RWPE2 (cell line): ENCODE results near the gene HNRNPDL.

Experiments
- ATAC-seq: fragments of 200-7000 bp; cut with Tn5 transposase; 3 replicates; pipeline ENCODE4 v1.9.1; 2021; ENCODE audit warnings: low read depth
- DNase-seq: peaks from one replicate; pipeline ENCODE4 v3.0.0-alpha.2; 2020; ENCODE audit warnings: low spot score
- H3K27ac ChIP-seq: fragments of 450-650 bp; 2 replicates; pipeline ENCODE4 v1.5.1; 2017; ENCODE audit warnings: mild to moderate bottlenecking; ENCODE audit not compliant: poor library complexity, severe bottlenecking
- H3K27me3 ChIP-seq: fragments of 250-450 bp; sonication (Bioruptor Pico); 2 replicates; pipeline ENCODE4 v1.5.1; 2021; ENCODE audit warnings: mild to moderate bottlenecking, moderate library complexity; ENCODE audit not compliant: insufficient read depth, poor library complexity, severe bottlenecking
- H3K36me3 ChIP-seq: fragments of 250-450 bp; sonication (Bioruptor Pico); 2 replicates; pipeline ENCODE4 v1.5.1; 2020; ENCODE audit warnings: low read depth, mild to moderate bottlenecking, moderate library complexity
- H3K4me1 ChIP-seq: fragments of 250-450 bp; sonication (Bioruptor Pico); 2 replicates; pipeline ENCODE4 v1.5.1; 2021; ENCODE audit warnings: mild to moderate bottlenecking, moderate library complexity; ENCODE audit not compliant: insufficient read depth, poor library complexity, severe bottlenecking
- H3K4me3 ChIP-seq: fragments of 250-450 bp; sonication (Bioruptor Pico); 2 replicates; pipeline ENCODE4 v1.5.1; 2021; ENCODE audit warnings: mild to moderate bottlenecking, moderate library complexity; ENCODE audit not compliant: severe bottlenecking
- H3K9me3 ChIP-seq: fragments of 250-450 bp; sonication (Bioruptor Pico); 2 replicates; pipeline ENCODE4 v1.5.1; 2021; ENCODE audit warnings: mild to moderate bottlenecking, moderate library complexity; ENCODE audit not compliant: severe bottlenecking
- TF ChIP-seq, protein P1 (sequence below): fragments of 450-650 bp; IDR thresholded peaks from one replicate; pipeline ENCODE4 v1.5.1; 2017; ENCODE audit warnings: mild to moderate bottlenecking, moderate library complexity; ENCODE audit not compliant: poor library complexity, severe bottlenecking

HNRNPDL gene

DNA sequence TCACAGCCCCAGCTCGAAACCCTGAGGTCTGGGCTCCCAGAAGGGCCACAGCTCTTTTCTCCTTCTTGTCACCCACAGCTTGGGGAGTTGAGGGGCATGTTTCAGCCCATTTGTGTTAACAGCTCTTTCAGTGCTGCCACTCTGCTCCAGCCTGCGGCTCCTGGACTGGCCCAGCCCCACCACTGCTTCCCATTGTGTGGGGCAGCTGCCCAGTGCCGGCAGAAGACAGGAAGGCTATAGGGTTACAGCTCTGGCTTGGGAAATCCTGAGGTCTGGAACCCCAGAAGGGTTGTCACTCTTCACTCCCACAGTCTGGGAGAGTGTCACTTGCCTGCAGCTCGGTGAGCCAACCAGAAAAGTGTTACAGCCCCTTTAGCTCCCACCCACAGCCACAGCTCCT is 49.4 kb downstream of the HNRNPDL start:
- Histone ChIP-seq H3K27me3 (no peaks in the 10 kb centered on the region), H3K27ac (no peak overlapping the region), H3K4me3 (no peak overlapping the region), H3K9me3 (no peaks in the 10 kb centered on the region), H3K36me3 (no peaks in the 10 kb centered on the region), H3K4me1 (peaks cover 5% of the 10 kb centered on the region)
- DNase-seq = no peak
- TF ChIP-seq, protein P1, sequence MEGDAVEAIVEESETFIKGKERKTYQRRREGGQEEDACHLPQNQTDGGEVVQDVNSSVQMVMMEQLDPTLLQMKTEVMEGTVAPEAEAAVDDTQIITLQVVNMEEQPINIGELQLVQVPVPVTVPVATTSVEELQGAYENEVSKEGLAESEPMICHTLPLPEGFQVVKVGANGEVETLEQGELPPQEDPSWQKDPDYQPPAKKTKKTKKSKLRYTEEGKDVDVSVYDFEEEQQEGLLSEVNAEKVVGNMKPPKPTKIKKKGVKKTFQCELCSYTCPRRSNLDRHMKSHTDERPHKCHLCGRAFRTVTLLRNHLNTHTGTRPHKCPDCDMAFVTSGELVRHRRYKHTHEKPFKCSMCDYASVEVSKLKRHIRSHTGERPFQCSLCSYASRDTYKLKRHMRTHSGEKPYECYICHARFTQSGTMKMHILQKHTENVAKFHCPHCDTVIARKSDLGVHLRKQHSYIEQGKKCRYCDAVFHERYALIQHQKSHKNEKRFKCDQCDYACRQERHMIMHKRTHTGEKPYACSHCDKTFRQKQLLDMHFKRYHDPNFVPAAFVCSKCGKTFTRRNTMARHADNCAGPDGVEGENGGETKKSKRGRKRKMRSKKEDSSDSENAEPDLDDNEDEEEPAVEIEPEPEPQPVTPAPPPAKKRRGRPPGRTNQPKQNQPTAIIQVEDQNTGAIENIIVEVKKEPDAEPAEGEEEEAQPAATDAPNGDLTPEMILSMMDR = no peak
- no peak for ATAC-seq

DNA sequence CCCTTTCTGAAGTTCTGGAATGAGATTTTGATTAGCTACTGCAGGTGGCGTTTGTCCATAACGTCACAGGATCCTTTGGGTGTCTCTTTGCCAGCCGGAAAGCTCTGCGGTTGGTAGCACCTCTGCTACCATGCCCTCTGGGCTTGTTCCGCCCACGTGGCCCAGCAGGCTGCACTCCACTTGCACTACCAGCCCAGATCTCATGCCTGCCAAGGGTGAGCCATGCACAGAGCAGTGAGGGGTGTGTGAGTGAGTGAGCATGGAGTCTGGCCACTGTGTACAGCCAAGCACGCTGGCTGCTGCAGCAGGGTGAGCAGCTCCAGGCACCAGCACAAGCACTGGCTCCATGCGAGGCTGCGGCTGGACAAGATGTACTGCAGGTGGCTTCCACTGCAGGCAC is 49.9 kb downstream of the HNRNPDL start:
- no peak overlapping the region for H3K4me3 ChIP-seq
- DNase-seq = peak; percentile 73

DNA sequence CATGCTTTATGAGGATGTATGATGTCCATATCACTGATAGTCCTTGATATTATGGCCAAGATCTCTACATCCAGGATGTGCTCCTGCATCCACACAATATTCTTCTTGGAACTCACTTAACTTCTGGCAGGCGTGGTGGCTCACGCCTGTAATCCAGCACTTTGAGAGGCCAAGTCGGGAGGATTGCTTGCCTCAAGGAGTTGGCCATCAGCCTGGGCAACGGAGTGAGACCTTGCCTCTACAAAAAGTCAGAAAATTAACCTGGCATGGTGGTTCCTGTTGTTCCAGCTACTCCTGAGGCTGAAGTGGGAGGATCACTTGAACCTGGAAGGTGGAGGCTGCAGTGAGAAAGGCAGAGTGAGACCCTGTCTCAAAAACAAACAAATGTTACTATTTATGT is 54.2 kb downstream of the HNRNPDL start:
- ATAC-seq (no peak), DNase-seq (no peak)
- TF ChIP-seq, protein P1 = no peak
- H3K27me3 ChIP-seq = no peaks in the 10 kb centered on the region
- H3K9me3 ChIP-seq = no peaks in the 10 kb centered on the region
- no peak overlapping the region for H3K27ac ChIP-seq
- H3K4me1 ChIP-seq = peaks cover 8% of the 10 kb centered on the region
- H3K4me3 ChIP-seq = no peak overlapping the region
- H3K36me3 ChIP-seq = peaks cover 20% of the 10 kb centered on the region

More for the DNA sequence above, 49.9 kb downstream of the HNRNPDL start:
- H3K36me3 ChIP-seq = no peaks in the 10 kb centered on the region
- ATAC-seq = peak; percentile 89
- no peak overlapping the region for H3K27ac ChIP-seq
- H3K4me1 ChIP-seq = peaks cover 8% of the 10 kb centered on the region
- TF ChIP-seq, protein P1 = no peak
- no peaks in the 10 kb centered on the region for H3K9me3 ChIP-seq
- no peaks in the 10 kb centered on the region for H3K27me3 ChIP-seq

DNA sequence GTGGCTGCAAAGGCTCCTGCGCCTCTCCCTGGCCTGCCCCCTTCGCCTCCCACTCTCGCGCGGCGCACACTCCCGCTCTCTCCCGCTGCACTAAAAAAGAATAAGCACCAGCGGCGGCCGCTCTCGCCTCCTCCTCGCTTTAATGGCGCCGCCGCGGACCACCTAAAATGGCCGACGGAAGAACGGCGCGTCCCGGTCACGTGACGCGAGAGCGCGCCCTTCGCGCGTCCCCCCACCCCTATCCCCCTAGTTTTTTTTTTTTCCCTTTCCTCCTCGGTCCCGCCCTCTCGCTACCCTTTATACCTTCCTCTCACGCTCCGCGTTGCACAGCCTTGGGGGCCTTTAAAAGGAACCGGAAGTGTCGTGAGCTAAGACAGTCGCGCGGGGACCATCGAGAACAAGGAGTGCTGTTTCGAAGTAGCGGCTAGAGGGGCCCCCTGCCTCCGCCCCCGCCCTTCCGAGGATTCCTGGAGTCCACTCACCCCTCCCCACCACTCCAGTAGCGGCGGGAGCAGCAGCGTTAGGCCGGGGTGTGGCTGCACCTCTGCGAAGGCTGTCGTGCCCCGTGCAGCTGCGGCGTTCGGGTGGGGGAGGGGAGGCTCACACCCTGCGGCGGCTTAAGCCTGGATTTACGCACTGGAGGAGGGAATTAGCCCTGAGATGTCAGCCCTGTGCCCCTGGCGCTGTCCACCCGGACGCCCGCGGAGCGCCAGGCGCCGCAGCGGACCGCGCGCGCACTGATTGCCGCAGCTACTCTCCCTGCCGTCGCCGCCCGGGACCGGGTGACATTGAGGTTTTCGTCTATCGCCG is 56.2 kb downstream of the HNRNPDL start, which contains the start of gene HNRNPD:
Gene HNRNPD (minus strand): TSS at position 176 of the 810 bp plus-strand sequence. CDS start 313 bp downstream, outside the sequence.
- peaks cover 41% of the 10 kb centered on the region for H3K36me3 ChIP-seq
- DNase-seq (peak; percentile 99), ATAC-seq (peak; percentile 87)

DNA sequence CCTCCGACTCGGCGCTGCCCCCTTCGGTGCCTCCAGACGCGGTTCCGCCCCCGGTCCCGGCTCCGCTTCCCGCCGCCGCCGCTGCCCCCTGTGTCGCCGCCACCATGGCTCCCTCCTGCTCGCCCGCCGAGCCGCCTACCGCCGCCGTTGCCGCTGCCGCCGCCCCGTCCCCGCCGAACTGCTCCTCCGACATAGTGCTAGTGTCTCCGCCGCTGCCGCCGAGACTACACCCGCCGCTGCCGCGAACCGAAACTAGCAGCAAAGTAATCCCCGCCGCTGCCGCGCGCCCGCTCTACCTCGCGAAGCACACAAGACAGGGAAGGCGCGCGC is 56.8 kb downstream of the HNRNPDL start:
- ATAC-seq (no peak), DNase-seq (peak; percentile 64)
- Histone ChIP-seq H3K4me3 (peak overlapping the region; percentile 89), H3K27ac (peak overlapping the region; percentile 94), H3K36me3 (peaks cover 46% of the 10 kb centered on the region), H3K4me1 (peaks cover 28% of the 10 kb centered on the region), H3K9me3 (no peaks in the 10 kb centered on the region), H3K27me3 (no peaks in the 10 kb centered on the region)
- TF ChIP-seq, protein P1 = no peak

More for the DNA sequence above, 56.2 kb downstream of the HNRNPDL start, which contains the start of gene HNRNPD:
- Histone ChIP-seq H3K9me3 (no peaks in the 10 kb centered on the region), H3K4me3 (peak within 1 kb of the TSS; percentile 89), H3K27me3 (no peaks in the 10 kb centered on the region), H3K27ac (peak within 1 kb of the TSS; percentile 94), H3K4me1 (peaks cover 22% of the 10 kb centered on the region)
- TF ChIP-seq, protein P1 = no peak
